ENCODE results near the gene ERVH48-1. TPM values are rescaled to one million over a fixed set of nuclear protein-coding genes. Genes with fewer than 3 reads are reported as not detected.
"Not testable (repeated sequence)": the region's sequence is repeated elsewhere in the genome, so short reads cannot be mapped to it uniquely, and the experiment has no call there.

Gene ERVH48-1
- total RNA-seq, 8 experiments from 2014 or later: 0.25 to 2.6 (median 0.72) TPM

DNA sequence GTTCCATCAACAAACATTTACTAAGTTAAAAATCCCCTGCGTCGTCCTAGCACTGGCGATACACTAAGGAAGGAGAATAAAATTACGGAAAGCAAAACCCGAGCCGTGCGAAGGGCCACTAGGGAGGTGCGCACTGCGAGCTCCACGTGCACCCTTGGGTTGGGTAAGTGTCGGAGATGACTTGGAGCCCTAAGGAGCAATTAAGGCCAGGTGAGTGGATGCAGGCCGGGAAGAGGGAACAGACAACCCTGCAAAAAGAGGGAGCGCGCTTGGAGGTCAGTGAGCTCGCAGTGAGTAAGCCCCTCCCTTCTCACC lies 46.8 kb downstream of the ERVH48-1 start:
- peak in 3 of 8 experiments; percentile 18 to 28 (median 26) for ATAC-seq (replicated peaks in 6 of 8)
- H3K27ac ChIP-seq: peak overlapping the region; percentile 88 to 96
- in situ Hi-C loops (cut with MboI; ENCODE audit: low pct_unique_long_range_greater_than_20kb in 2 of 9, low sequenced_read_pairs in 9 of 9, unreplicated experiment in 9 of 9): no loop called here
- 0% methylated on average over 1 to 5 of the region's 15 CpGs; no CpG with 5 or more reads in 3 of the 10 experiments for WGBS, 10 experiments
- H3K4me1 ChIP-seq (replicated peaks in 1 of 2): peaks cover 0 to 12% of the 10 kb centered on the region in 2 donors
- peak overlapping the region; percentile 71 to 95 (median 85) for H3K4me3 ChIP-seq

DNA sequence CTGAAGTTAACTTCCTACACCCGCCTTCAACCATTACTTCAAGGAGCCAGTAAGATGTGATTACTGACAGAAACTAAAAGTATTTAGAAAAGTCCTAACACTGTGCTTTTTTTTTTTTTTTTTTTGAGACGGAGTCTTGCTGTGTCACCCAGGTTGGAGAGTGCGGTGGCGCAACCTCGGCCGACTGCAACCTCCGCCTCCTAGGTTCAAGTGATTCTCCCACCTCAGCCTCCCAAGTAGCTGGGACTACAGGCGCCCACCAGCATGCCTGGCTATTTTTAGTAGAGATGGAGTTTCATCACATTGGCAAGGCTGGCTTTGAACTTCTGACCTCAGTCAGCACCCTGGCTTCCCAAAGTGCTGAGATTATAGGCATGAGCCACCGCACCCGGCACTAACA lies 49.6 kb downstream of the ERVH48-1 start:
- H3K27ac ChIP-seq; in situ Hi-C loops (cut with MboI; ENCODE audit: low pct_unique_long_range_greater_than_20kb in 2 of 9, low sequenced_read_pairs in 9 of 9, unreplicated experiment in 9 of 9); ATAC-seq (replicated peaks in 6 of 8); H3K4me3 ChIP-seq: not testable (repeated sequence)
- 83 to 100% (median 98%) methylated on average over 1 to 6 of the region's 10 CpGs; no CpG with 5 or more reads in 4 of the 10 experiments for WGBS, 10 experiments
- H3K4me1 ChIP-seq (replicated peaks in 1 of 2): peaks cover 0 to 12% of the 10 kb centered on the region in 2 donors

DNA sequence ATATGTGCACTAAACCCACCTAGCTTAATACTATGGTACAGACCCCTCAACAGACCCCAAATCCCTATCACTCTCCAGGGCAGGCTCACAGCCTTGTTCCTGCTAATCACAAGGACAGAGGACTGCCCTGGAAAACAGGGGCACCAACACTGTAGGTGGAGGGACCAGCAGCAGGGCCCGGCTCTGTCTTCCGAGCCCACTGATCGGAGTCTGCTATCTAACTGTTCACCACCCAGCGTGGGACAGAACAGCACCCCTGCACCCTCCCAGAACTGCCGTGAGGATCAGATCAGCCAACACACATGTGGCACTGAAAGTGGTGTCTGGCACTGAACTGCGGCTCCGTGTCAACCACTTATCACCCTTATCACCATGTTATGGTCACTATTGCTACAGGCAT lies 52.3 kb downstream of the ERVH48-1 start:
- in situ Hi-C loops (cut with MboI; ENCODE audit: low pct_unique_long_range_greater_than_20kb in 2 of 9, low sequenced_read_pairs in 9 of 9, unreplicated experiment in 9 of 9): no loop called here
- Histone ChIP-seq H3K27ac (no peak overlapping the region), H3K4me1 (replicated peaks in 1 of 2) (peaks cover 0 to 7% of the 10 kb centered on the region in 2 donors), H3K4me3 (no peak overlapping the region)
- ATAC-seq (replicated peaks in 6 of 8): no peak
- WGBS, 10 experiments: 94 to 100% (median 100%) methylated on average over 1 to 3 of the region's 7 CpGs; no CpG with 5 or more reads in 7 of the 10 experiments

DNA sequence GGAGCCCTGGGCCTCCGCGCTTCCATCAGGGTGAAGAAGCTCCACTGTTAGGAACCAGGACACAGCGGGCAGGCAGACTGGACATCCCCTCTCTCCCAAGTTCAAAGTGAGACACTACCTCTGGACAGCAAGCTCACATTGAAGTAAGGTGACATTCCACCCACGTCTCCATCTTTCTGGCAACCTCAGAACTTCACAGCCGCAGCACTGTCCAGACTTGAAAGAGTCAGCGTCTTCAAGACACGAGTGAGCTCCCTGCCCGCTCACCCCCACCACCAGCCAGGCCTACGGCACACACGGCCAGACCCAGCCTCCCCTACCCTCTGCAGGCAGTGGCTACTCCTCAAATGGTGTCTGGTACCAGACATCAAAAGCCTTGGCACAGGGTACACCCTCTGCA lies 57.2 kb downstream of the ERVH48-1 start:
- no peak for ATAC-seq (replicated peaks in 6 of 8)
- H3K27ac ChIP-seq: no peak overlapping the region
- in situ Hi-C loops (cut with MboI; ENCODE audit: low pct_unique_long_range_greater_than_20kb in 2 of 9, low sequenced_read_pairs in 9 of 9, unreplicated experiment in 9 of 9): no loop called here
- no peaks in the 10 kb centered on the region for H3K4me1 ChIP-seq (replicated peaks in 1 of 2)
- no peak overlapping the region for H3K4me3 ChIP-seq
- 80 to 100% (median 100%) methylated on average over 1 to 3 of the region's 10 CpGs; no CpG with 5 or more reads in 6 of the 10 experiments for WGBS, 10 experiments

Other genes with a start within 250 kb of the ERVH48-1 start
- 10 to 100 TPM in 4 of 8 experiments, 1 to 10 TPM in 4; 5.6 to 28.9 (median 10.0) TPM for gene WDR4, start 46.1 kb downstream of the ERVH48-1 start, total RNA-seq
- gene NDUFV3, start 32.3 kb downstream of the ERVH48-1 start, total RNA-seq: 10 to 100 TPM; 24.5 to 75.1 (median 34.8) TPM
- 10 to 100 TPM; 12.5 to 27.3 (median 15.1) TPM for gene PKNOX1, start 48.9 kb upstream of the ERVH48-1 start, total RNA-seq
- gene CBS, start 150.2 kb upstream of the ERVH48-1 start, total RNA-seq: 10 to 100 TPM in 7 of 8 experiments, 1 to 10 TPM in 1; 8.3 to 78.8 (median 53.7) TPM
- gene U2AF1, start 181.9 kb upstream of the ERVH48-1 start, total RNA-seq: 10 to 100 TPM in 7 of 8 experiments, 1 to 10 TPM in 1; 8.5 to 80.5 (median 32.3) TPM
- gene CRYAA, start 243.4 kb upstream of the ERVH48-1 start, total RNA-seq: 1 to 10 TPM in 1 of 8 experiments, under 1 TPM in 3, not detected in 4; 0.33 to 1.0 (median 0.65) TPM

Measured in motor neuron (in vitro differentiated cells).